ENCODE measurements around the gene SMARCD3.
A peak's percentile ranks its signal among the peaks of the same experiment; 100 is the strongest.

SMARCD3 gene

DNA sequence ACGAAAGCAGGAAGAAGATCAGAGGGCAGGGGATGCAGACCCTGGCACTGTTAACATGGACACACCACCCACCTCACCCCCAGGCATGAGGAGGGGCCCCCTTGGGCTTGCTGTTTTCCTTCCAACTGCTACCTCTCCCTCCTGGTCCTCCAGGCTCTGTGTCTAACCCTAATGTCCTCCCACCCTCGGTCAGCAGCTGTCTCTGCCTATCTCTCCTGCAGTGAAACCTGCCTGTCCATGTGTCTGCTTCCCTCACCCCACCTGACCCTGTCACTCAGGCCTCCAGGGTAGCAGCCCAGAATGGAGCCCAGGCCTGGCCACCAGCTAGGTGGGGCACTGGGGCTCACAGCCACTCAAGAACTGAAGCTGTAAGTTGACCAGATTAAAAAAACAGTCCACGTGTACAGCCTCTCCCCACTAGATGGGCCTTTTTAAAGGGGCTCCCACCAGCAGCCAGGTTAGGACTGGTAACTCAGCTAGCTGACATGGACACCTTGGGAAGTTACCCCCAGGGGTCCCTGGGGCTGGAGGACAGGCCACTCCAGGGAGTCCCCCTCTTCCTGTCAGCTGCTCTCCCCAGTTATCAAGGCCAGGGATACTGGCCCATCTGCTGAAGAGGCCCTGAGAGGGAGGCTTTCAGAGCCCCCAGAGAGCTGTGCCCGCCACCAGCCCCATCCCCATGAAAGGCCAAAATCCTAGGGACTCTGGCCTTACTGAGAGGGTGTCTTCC is 1.5 kb downstream of the SMARCD3 start:
- no peak for DNase-seq

DNA sequence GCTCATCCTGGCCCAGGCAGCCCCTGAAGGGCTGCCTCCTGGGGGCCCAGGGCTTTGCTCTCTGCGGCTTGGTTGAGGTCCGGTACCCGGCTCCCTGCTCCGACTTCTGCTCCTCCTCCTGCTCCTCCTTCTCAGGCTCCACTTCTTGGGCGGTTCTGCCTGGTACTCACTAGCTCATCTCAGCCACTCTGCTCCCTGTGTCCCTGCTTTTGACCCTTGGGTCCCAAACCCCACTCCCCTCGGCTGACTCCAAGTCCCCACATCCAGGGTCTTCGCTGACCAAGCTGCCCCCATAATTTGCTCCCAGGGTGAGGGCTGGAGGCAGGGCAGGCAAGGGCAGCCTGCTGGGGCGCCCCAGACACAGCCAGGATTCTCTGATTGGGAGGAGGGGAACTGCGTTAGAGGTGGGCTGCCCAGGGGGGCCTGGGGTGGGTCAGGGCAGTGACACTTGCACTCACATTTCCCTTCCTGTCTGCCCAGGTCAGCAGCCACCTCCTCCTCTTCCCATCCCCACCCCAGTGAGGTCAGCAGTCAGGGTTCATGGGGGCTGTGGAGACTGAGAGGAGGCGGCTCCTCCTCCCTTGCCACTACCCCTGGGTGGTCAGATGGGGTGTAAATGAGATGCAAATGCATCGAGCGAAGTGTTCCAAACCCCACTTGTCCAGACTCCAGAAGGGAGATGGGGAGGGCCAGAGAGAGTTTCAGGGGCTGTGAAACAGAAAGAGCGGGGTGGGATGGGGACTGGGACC is 2.2 kb downstream of the SMARCD3 start:
- DNase-seq = no peak

DNA sequence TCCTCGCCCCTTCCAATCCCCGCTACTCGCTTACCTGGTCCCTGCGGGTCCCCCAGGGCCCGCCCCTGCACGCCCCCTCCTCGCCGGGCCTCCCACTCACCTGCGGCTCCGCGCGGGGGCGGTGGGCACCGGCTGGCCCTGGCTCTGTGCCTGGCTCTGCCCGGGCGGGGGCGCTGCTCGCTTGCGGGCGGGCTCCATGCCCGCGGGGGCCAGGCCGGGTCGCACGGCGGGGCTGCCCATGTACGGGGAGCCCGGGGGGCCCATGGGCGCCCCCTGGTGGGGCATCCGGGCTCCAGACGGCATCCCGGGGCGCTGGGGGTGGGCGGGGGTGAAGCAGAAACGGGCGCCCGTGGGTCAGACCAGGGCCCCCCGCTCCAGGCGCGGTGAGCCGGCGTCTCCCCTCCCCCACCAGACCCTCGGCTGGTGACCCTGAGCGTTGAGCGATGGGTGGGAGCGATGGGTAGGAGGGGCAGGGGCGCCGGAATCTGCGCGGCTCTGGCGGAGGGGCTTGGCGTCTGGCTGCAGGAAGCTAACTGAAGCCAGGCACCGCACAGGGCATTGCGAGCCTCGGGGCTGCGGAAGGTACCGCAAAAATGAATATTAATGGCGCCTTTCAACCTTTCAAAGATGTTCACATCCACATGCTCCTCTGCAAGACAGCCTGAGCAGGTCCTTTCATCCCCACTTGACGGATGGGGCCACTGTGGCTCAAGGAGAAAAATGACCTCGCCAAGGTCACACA is 3.0 kb downstream of the SMARCD3 start:
- DNase-seq = peak; percentile 76

DNA sequence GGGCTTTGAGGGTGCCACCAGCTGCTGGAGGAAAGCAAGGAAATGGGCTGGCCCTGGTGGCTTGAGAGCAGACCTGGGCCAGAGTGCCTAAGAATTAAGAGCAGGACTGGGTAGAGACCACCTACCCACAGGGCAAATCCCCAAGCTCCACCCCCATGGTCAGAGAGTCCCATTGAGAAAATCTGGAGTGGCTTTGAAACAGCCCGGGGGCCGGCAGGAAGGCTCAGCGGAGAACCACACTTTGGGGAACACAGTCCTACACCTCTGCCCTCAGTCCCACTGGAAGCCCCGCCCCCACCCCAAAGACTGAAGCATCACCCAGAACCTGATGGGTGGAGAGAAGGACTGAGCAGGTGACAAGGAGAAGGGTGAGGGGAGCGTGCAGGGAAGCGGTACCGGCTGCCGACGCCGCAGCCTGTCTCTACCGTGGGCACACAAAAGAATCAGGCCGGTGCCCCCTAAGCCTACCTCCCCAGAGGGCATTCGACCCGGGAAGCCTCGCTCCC is 3.6 kb downstream of the SMARCD3 start:
- peak; percentile 16 for DNase-seq

DNA sequence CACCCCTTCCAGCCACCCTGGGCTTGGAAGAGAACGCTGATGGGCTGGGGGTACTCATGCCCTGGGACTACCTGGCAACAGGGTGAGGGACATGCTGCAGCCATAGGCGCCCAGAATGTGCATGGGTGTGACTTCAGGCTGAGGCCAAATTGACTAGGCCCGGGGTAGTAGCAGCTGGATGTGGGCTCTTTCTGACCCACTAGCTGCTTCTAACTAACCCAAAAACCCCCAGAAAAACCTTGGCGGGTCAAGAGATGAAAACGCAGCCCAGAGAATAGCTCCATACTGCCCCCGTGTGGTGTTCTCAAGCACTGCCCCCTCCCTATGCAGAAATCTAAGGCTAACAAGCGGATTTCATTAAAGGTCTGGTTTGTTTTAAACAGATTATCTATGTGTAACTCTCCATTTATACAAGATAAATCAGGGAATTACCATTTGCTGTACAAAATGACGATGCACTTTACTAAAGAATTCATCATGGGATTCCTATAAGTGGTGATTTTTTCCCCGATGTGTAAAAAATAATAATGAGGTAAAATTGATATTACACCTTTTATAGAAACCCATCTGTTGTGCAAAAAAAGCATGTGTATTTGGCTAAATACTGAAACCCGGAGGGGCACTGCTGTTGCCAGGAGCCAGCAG is 4.2 kb downstream of the SMARCD3 start:
- DNase-seq = peak; percentile 73

DNA sequence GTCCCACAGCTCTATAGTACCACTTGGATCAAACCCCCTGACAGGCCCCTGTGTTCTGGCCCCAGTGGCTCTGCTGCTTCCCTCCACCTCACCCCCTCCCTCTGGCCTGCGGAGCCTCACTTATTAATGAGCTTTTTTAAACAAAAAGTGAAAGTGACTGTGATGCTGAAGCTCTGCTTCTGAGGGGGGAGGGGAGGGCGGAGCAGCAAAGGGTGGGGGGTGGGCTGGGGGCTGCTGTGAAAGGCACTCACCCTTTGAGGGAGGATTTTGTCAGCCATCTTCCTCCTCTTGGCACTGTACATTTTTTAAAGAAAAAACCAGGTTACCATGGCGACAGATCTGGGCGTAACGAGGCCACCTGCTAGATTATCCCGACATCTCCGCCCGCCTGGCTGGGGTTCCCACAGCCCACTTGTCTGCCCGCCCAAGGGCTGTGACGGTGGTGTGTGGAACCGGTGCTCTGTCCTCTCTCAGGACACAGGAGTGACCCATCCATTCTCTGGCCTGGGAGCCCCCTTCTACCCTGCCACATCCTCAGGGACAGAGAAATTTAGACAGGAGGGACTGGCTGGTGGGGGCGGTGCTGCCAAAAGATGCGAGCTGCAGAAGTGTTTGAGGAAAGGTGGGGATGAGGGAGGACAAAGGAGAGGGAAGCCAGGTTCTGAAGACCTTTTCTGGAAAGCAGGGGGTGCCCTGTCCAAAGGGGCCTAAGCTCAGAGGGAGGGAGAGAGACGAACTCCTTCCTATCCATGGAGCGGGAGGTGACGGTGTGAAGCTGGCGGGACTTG is 4.9 kb downstream of the SMARCD3 start:
- DNase-seq = peak; percentile 56

DNA sequence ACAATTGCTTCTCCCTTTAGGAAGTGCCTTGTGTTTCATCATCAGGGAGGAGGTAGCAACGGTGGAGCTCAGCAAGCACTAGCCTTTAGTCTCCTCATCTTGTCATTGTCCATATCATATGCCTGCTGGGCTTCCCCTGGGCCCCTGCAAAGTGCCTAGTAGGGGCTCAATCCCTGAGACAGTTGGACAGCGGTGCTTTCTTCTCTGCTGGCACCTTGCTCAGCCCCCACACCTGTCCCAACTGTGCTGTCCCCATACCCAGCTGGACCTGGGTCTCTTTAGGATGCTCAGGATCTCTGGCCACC is 5.5 kb downstream of the SMARCD3 start:
- no peak for DNase-seq

DNA sequence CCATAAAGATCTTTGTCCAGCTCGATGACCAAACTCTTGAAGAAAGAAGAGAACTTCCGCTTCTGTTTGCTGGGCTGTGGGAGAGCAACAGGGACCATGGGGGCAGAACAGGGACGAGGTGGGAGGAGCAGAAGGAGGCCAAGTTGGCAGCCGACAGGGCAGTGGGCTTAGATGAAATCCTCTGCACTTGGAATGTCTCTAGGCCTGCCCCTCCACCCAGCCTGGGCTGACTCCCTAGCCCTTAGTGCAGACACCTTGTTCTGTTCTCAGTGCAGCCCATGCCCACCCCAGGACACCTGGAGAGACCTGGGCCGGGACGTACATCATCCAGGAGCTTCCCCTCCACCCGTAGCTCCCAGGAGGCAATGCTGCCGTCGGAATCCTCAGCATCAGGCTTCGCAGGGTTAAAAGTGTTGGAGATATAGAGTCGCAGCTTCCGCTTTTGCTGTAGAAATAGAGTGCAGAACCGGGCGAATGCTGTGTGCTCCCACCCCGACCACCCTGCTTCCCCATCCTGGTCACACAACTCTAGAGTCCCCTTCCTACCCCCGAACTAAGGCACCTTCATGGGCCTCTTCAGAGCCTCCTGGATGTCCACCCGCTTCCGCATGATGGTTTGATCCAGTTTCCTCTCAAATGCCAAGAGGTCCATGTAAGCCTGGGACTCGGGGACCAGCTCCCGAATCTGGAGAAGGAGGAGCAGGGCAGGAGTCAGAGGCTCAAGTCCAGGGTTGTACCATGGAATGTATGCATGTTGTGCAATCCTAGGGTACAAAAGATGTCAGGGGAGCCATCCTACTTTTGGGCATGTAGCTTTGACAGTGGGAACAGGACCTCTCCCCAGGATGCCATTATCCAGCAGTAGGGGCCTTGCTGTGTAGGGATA is 6.1 kb downstream of the SMARCD3 start:
- DNase-seq = no peak

DNA sequence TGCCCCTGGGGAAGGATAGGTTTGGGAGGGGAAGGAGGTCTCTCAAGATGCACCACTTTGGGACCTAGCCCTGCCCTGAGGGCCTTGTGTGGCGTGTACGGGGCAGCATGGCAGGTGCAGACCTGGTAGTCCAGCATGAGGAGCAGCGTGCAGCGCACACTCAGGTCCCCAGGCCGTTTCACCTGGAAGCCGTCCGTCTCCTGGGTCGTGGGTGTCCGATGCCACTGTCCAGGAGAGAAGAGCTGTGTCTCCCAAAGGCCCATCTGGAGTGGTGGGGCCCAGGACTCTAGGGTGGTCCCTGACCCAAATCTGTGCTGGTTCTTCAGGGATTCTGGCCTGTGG is 6.8 kb downstream of the SMARCD3 start:
- DNase-seq = no peak

DNA sequence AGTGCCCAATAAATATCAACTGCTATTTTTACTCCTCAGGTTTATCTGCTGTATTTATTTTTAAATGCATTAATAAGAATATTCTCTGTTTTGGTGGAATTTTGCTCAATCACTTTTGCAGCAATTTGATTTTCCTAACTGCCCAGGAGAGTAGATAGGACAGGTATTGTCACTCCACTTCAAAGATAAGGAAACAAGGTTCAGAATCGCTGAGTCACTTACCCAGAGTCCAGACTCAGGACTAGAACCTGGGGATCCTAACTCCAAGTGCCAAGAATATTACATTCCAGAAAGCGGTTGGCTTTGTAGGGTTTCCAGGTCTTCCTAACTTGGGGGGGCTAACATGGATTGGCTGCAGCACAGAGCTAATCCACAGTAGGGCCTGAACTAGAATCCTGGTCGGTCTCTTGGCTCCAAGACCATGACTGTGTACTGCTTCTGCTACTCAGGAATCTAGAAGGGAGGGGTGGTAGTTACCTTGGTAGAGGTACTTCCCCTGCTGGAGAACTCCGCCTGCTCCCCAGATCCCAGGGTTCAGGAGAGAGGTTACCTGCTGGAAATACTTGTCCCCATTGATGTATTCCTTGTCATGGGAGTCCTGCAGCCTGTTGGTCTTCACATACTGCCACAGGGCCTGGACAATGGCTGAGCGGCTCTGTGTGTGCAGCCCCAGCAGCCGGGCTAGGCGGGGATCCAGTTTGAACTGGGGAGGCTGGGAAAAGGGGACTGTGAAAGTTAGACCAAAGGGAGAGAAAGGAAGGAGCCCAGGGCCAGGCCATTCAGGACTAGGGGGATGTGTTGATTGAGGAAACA is 7.3 kb downstream of the SMARCD3 start:
- no peak for DNase-seq

DNA sequence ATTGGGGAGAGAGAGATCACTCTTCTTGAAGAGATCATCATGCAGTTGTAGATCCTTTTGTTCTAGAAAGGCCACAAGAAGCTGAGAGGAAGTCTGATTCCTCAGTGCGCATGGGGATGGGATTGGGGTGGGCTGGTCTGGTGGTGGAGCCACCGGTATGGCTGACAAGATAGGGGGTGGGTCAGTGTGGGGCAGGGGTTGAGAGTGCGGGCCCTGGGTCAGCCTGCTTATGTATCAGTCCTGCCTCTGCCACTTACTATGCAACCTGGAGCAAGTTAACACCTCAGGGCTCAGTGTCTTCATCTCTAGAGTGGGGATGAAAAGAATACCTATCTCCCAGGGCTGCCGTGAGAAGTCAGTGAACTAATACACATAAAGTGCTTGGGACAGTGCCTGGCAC is 8.0 kb downstream of the SMARCD3 start:
- DNase-seq = no peak

DNA sequence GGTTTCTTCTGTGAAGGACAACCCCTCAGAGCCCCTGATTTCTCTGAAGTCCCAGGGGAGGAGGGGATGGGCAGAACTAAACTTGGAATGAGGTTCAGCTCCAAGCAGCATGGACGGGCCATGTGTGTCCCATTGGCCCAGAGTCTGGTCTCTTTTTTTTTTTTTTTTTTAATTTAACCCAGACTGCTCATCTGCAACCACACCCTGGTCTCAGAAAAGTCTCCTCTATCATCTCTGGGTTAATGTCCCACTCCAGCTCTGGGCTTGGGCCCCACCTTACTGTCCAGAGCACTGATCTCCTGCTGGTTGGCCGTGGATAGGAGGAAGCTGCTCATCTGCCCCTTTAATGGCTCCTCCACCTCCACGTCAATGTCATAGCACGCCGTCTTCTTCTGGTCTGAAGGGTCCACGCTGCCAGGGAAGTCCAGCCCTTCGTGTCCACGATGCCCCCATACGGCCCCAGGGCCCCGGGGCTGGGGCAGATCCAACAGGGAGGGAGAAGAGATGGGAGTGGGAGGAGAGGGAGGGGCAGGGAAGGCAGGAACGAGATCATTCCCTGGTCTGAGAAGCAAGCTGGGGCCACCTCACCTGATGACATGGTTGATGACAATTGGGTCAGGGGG is 8.5 kb downstream of the SMARCD3 start:
- no peak for DNase-seq

DNA sequence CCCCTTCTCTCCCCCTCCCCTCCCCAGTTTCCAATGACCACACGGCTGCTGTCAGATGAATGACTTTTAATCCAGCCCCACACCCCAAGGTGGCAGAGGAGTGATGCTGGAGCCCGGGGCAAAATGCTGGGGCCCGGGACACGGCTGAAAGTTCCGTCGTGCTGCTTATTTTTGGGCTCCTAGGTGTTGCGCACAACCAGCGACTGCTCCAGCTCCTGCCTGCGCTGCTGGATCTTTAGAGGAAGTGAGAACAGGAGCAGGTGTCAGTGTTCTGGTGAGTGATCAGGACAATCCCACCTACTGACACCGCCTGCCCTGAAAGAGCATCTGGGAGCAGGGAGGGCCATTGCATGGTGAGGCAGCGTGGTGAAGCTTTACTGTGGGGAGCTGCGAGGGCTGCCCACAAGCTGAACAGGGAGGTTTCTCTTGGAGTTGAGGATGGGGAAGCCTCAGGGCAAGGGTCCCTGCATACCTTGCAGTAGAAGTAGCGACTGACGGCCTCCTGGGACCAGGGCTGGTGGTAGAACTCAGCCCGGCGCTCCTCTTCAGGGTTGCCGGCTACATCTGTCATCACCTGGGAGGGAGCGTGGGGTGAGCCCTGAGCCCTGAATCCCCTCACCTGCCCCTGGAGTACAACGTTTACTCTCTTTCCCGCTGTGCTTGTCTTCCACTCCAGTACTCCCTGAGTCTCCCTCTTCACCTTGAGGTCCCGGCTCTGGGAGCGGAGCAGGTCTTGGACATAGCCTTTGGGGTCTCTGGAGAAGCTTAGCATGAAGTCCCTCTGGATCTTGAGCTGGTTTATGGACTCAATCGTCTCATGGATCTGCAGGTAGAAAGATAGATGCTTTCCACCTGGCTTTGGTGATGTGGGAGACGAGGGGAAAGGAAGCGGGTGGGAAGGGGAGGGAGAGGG is 9.3 kb downstream of the SMARCD3 start:
- no peak for DNase-seq

DNA sequence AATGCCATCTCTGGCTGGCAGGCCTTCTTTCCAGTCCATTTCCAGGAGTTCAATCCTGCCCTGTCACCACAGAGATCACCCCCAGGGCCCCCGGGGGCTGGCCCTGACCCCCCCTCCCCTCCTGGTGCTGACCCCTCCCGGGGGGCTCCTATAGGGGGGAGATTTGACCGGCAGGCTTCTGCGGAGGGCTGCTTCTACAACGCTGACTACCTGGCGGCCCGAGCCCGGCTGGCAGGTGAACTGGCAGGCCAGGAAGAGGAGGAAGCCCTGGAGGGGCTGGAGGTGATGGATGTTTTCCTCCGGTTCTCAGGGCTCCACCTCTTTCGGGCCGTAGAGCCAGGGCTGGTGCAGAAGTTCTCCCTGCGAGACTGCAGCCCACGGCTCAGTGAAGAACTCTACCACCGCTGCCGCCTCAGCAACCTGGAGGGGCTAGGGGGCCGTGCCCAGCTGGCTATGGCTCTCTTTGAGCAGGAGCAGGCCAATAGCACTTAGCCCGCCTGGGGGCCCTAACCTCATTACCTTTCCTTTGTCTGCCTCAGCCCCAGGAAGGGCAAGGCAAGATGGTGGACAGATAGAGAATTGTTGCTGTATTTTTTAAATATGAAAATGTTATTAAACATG is 10.2 kb downstream of the SMARCD3 start:
- DNase-seq = no peak

DNA sequence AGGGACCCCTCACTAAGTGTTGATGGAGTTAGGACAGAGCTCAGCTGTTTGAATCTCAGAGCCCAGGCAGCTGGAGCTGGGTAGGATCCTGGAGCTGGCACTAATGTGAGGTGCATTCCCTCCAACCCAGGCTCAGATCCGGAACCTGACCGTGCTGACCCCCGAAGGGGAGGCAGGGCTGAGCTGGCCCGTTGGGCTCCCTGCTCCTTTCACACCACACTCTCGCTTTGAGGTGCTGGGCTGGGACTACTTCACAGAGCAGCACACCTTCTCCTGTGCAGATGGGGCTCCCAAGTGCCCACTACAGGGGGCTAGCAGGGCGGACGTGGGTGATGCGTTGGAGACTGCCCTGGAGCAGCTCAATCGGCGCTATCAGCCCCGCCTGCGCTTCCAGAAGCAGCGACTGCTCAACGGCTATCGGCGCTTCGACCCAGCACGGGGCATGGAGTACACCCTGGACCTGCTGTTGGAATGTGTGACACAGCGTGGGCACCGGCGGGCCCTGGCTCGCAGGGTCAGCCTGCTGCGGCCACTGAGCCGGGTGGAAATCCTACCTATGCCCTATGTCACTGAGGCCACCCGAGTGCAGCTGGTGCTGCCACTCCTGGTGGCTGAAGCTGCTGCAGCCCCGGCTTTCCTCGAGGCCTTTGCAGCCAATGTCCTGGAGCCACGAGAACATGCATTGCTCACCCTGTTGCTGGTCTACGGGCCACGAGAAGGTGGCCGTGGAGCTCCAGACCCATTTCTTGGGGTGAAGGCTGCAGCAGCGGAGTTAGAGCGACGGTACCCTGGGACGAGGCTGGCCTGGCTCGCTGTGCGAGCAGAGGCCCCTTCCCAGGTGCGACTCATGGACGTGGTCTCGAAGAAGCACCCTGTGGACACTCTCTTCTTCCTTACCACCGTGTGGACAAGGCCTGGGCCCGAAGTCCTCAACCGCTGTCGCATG is 11.0 kb downstream of the SMARCD3 start:
- no peak for DNase-seq

DNA sequence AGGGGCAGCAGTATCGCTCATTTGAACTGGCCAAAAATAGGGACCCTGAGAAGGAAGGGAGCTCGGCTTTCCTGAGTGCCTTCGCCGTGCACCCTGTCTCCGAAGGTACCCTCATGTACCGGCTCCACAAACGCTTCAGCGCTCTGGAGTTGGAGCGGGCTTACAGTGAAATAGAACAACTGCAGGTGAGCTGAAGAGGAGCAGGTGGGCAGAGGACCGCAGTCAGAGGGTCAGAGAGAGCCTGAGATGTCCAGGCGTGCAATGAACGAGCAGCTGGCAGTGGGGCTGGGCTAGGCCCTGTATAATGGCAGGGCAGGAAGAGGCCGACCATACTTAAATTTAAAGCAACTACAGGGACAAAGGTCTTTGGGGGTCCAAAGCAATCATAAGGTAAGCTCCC is 12.1 kb downstream of the SMARCD3 start:
- DNase-seq = no peak

DNA sequence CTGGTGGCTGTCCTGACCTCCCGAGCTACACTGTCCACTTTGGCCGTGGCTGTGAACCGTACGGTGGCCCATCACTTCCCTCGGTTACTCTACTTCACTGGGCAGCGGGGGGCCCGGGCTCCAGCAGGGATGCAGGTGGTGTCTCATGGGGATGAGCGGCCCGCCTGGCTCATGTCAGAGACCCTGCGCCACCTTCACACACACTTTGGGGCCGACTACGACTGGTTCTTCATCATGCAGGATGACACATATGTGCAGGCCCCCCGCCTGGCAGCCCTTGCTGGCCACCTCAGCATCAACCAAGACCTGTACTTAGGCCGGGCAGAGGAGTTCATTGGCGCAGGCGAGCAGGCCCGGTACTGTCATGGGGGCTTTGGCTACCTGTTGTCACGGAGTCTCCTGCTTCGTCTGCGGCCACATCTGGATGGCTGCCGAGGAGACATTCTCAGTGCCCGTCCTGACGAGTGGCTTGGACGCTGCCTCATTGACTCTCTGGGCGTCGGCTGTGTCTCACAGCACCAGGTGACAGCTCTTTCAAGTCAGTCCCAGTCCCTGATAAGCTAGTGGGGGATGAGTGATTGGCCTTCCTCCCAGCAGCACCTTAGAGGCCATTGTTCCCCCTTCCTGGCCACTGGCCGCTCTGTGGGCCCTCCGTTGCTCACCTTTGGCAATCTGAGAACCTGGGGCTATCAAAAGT is 13.3 kb downstream of the SMARCD3 start:
- DNase-seq = no peak
